Sigmoid colon (tissue), 7 donors: Measurements from ENCODE around the gene TMEM39B. TPM values are rescaled to one million over a fixed set of nuclear protein-coding genes. Genes with fewer than 3 reads are reported as not detected.

ENCODE experiments used
- DNase-seq: peaks from one replicate; pipeline ENCODE4 v3.0.0-alpha.2; 2019
- H3K27ac ChIP-seq, 4 donors: fragments of 200-600 bp; sonication (generic); one replicate each; pipeline ENCODE4 v1.5.1; 2016 to 2019; ENCODE audit warnings: mild to moderate bottlenecking in 1 of 4
- H3K27me3 ChIP-seq, 3 donors: fragments of 200-600 bp; sonication (generic); one replicate each; pipeline ENCODE4 v1.5.1; 2019; ENCODE audit warnings: mild to moderate bottlenecking in 1 of 3
- H3K36me3 ChIP-seq, 4 donors: fragments of 200-600 bp; sonication (generic); one replicate each; pipeline ENCODE4 v1.5.1; 2016 to 2019
- H3K4me1 ChIP-seq, 4 donors: fragments of 200-600 bp; sonication (generic); one replicate each; pipeline ENCODE4 v1.5.1; 2017 to 2019
- H3K4me3 ChIP-seq, 4 donors: fragments of 200-600 bp; sonication (generic); one replicate each; pipeline ENCODE4 v1.5.1; 2017 to 2019; ENCODE audit warnings: mild to moderate bottlenecking in 2 of 4, moderate library complexity in 1 of 4
- H3K9me3 ChIP-seq, 4 donors: fragments of 200-600 bp in 3 of 4; sonication (generic) in 3 of 4; one replicate each; pipeline versions ENCODE4 v1.5.1 to v1.6.1; 2013 to 2019
- CTCF ChIP-seq, 4 experiments: fragments of 450-650 bp in 3 of 4; fragments of 200-600 bp in 1 of 4; IDR thresholded peaks; one replicate each; pipeline ENCODE4 v1.5.1; 2016 to 2019; ENCODE audit warnings: antibody characterized with exemption in 4 of 4, mild to moderate bottlenecking in 3 of 4, moderate library complexity in 2 of 4
- EP300 ChIP-seq, 4 donors: sonication (generic); formaldehyde crosslinking; IDR thresholded peaks; one replicate each; pipeline ENCODE4 v1.6.1; 2017; ENCODE audit warnings: antibody characterized with exemption in 4 of 4
- POLR2A ChIP-seq, 2 donors: fragments of 450-650 bp; IDR thresholded peaks; one replicate each; pipeline ENCODE4 v1.6.1; 2016; ENCODE audit warnings: antibody characterized with exemption in 2 of 2, mild to moderate bottlenecking in 2 of 2, moderate library complexity in 2 of 2
- POLR2AphosphoS5 ChIP-seq, 4 donors: sonication (generic); formaldehyde crosslinking; IDR thresholded peaks; one replicate each; pipeline ENCODE4 v1.6.1; 2017; ENCODE audit warnings: antibody characterized with exemption in 4 of 4
- WGBS, 2 donors: extraction: QIAGEN DNeasy Blood & Tissue Kit; methylation state at CpG; one replicate each; pipeline ENCODE4 v1.1.7; 2013; 5-methylcytosine and 5-hydroxymethylcytosine counted together
- intact Hi-C: fragments of 100-400 bp; cut with DNase I; formaldehyde crosslinking; loops from one replicate; pipeline ENCODE4 v1.15.1; 2023
- polyA plus RNA-seq, 3 donors: library from polyadenylated mRNA; stranded (reverse); fragments of 200-250 nt; gene quantifications; one replicate each; pipeline ENCODE4 v1.2.3, GENCODE V29; 2013
- total RNA-seq, 4 donors: library from RNA; depleted of rRNA; stranded (reverse); fragments of >200 nt; gene quantifications; one replicate each; pipeline ENCODE4 v1.1.0, GENCODE V29; 2016
- donor health status: healthy with polysubstance abuse.
- donor health status: Bipolar disorder and iron deficiency.
- donor health status: healthy.

Gene TMEM39B
- total and polyA plus RNA-seq, 7 donors, result 2.0 to 11.9 (median 3.7) TPM

- 17% methylated on average over 14 of the region's 14 CpGs for WGBS, 2 donors
Observed at GRCh38 chr1:32071758-32072621, 749 bp upstream of the TMEM39B start.

GRCh38 chr1:32073299-32074229 is 825 bp downstream of the TMEM39B start:
- H3K4me3 ChIP-seq, result peak overlapping the region; percentile 71 to 89 (median 77)
- WGBS, 2 donors, result 28 to 37% methylated on average over 28 of the region's 28 CpGs
- intact Hi-C loops, result loop anchor here (2.0 kb wide), 2 partner anchors 35 to 59 kb away; partner anchors contain the start of gene KPNA6
- H3K36me3 ChIP-seq, result peaks cover 8 to 38% (median 18%) of the 10 kb centered on the region in 4 donors
- no peak for TF ChIP-seq POLR2A (IDR thresholded peaks at IDR 0.05)
- TF ChIP-seq POLR2AphosphoS5 (IDR thresholded peaks at IDR 0.05), result no peak
- TF ChIP-seq CTCF (IDR thresholded peaks at IDR 0.05), result no peak
- H3K27ac ChIP-seq, result peak overlapping the region; percentile 90 to 97 (median 94)
- H3K9me3 ChIP-seq, result no peaks in the 10 kb centered on the region
- H3K4me1 ChIP-seq, result peaks cover 0 to 22% (median 13%) of the 10 kb centered on the region in 4 donors
- H3K27me3 ChIP-seq, result no peaks in the 10 kb centered on the region
- DNase-seq, result no peak

More at GRCh38 chr1:32071758-32072621, 749 bp upstream of the TMEM39B start:
- Histone ChIP-seq H3K4me3 (peak overlapping the region; percentile 71 to 89 (median 77)), H3K9me3 (no peaks in the 10 kb centered on the region), H3K27me3 (no peaks in the 10 kb centered on the region), H3K4me1 (peaks cover 0 to 22% (median 13%) of the 10 kb centered on the region in 4 donors), H3K27ac (peak overlapping the region; percentile 90 to 97 (median 94)), H3K36me3 (peaks cover 4 to 22% (median 7%) of the 10 kb centered on the region in 4 donors)
- no peak for DNase-seq
- TF ChIP-seq EP300 (IDR thresholded peaks at IDR 0.05), result no peak
- TF ChIP-seq CTCF (IDR thresholded peaks at IDR 0.05), result no peak
- TF ChIP-seq POLR2A (IDR thresholded peaks at IDR 0.05), result no peak
- TF ChIP-seq POLR2AphosphoS5 (IDR thresholded peaks at IDR 0.05), result no peak
- intact Hi-C loops, result loop anchor here (2.0 kb wide), 2 partner anchors 37 to 57 kb away; partner anchors contain the start of gene KPNA6

GRCh38 chr1:32074841-32075240 is 2.1 kb downstream of the TMEM39B start:
- H3K36me3 ChIP-seq, result peaks cover 8 to 49% (median 18%) of the 10 kb centered on the region in 4 donors
- TF ChIP-seq CTCF (IDR thresholded peaks at IDR 0.05) (no peak), EP300 (IDR thresholded peaks at IDR 0.05) (no peak), POLR2A (IDR thresholded peaks at IDR 0.05) (no peak), POLR2AphosphoS5 (IDR thresholded peaks at IDR 0.05) (no peak)
- no peak for DNase-seq
- H3K27me3 ChIP-seq, result no peaks in the 10 kb centered on the region
- intact Hi-C loops, result no loop called here
- peaks cover 0 to 22% (median 13%) of the 10 kb centered on the region in 4 donors for H3K4me1 ChIP-seq
- WGBS, 2 donors, result 95 to 96% methylated on average over 9 of the region's 9 CpGs
- no peak overlapping the region for H3K4me3 ChIP-seq
- H3K27ac ChIP-seq, result no peak overlapping the region
- H3K9me3 ChIP-seq, result no peaks in the 10 kb centered on the region

- no peak for DNase-seq
- H3K27me3 ChIP-seq, result no peaks in the 10 kb centered on the region
- no peaks in the 10 kb centered on the region for H3K9me3 ChIP-seq
- H3K4me3 ChIP-seq, result no peak overlapping the region
- no peak for TF ChIP-seq POLR2AphosphoS5 (IDR thresholded peaks at IDR 0.05)
- TF ChIP-seq CTCF (IDR thresholded peaks at IDR 0.05), result no peak
- no peak for TF ChIP-seq EP300 (IDR thresholded peaks at IDR 0.05)
- no peak for TF ChIP-seq POLR2A (IDR thresholded peaks at IDR 0.05)
- intact Hi-C loops, result no loop called here
- H3K36me3 ChIP-seq, result peaks cover 8 to 65% (median 20%) of the 10 kb centered on the region in 4 donors
- WGBS, 2 donors, result 83 to 91% methylated on average over 3 of the region's 3 CpGs
- peaks cover 0 to 12% (median 8%) of the 10 kb centered on the region in 4 donors for H3K4me1 ChIP-seq
- no peak overlapping the region for H3K27ac ChIP-seq
Observed at GRCh38 chr1:32077451-32077850, 4.7 kb downstream of the TMEM39B start.
